SK-N-SH treated with all-trans-retinoic acid at 6 μM for 48 hours (cell line): ENCODE results near the gene OPN1SW.

Experiments used
- ATAC-seq: fragments of 200-7000 bp; cut with Tn5 transposase; 3 replicates; pipeline ENCODE4 v1.9.1; 2020; ENCODE audit warnings: mild to moderate bottlenecking, moderate library complexity
- ARNTL ChIP-seq: fragments of 450-650 bp; formaldehyde crosslinking; IDR thresholded peaks from 2 replicates; pipeline ENCODE4 v1.5.0; 2020; ENCODE audit warnings: low read depth, mild to moderate bottlenecking, moderate library complexity, borderline replicate concordance
- BACH2 ChIP-seq: fragments of 250-450 bp; sonication (Bioruptor Pico); IDR thresholded peaks from 2 replicates; pipeline ENCODE4 v1.9.0; 2021; ENCODE audit warnings: mild to moderate bottlenecking, borderline replicate concordance
- CSDC2 ChIP-seq: fragments of 250-450 bp; sonication (Bioruptor Pico); IDR thresholded peaks from 2 replicates; pipeline ENCODE4 v1.5.0; 2020; ENCODE audit warnings: mild to moderate bottlenecking, moderate library complexity
- CSRNP3 ChIP-seq: fragments of 250-450 bp; sonication (Bioruptor Pico); IDR thresholded peaks from 2 replicates; pipeline ENCODE4 v1.5.1; 2021; ENCODE audit warnings: mild to moderate bottlenecking, moderate library complexity
- ESRRG ChIP-seq: fragments of 250-450 bp; sonication (Bioruptor Pico); IDR thresholded peaks from 2 replicates; pipeline ENCODE4 v1.6.1; 2021; ENCODE audit warnings: mild to moderate bottlenecking
- GLIS3 ChIP-seq: fragments of 250-450 bp; sonication (Bioruptor Pico); IDR thresholded peaks from 2 replicates; pipeline ENCODE4 v1.5.0; 2020; ENCODE audit warnings: mild to moderate bottlenecking, moderate library complexity
- OSR1 ChIP-seq: fragments of 250-450 bp; sonication (Bioruptor Pico); IDR thresholded peaks from 2 replicates; pipeline ENCODE4 v1.8.0; 2022; ENCODE audit warnings: moderate library complexity, mild to moderate bottlenecking, inconsistent platforms
- POU6F1 ChIP-seq: fragments of 250-450 bp; sonication (Bioruptor Pico); IDR thresholded peaks from 2 replicates; pipeline ENCODE4 v1.8.0; 2021; ENCODE audit warnings: low read depth, mild to moderate bottlenecking, moderate library complexity, borderline replicate concordance
- PPARA ChIP-seq: fragments of 250-450 bp; sonication (Bioruptor Pico); IDR thresholded peaks from 2 replicates; pipeline ENCODE4 v1.5.0; 2020; ENCODE audit warnings: mild to moderate bottlenecking, borderline replicate concordance
- RARB ChIP-seq: fragments of 250-450 bp; sonication (Bioruptor Pico); IDR thresholded peaks from 2 replicates; pipeline ENCODE4 v1.8.0; 2021; ENCODE audit warnings: mild to moderate bottlenecking, moderate library complexity
- SNAI2 ChIP-seq: fragments of 250-450 bp; sonication (Bioruptor Pico); IDR thresholded peaks from 2 replicates; pipeline ENCODE4 v1.5.0; 2020; ENCODE audit warnings: mild to moderate bottlenecking, moderate library complexity
- TCF4 ChIP-seq: fragments of 250-450 bp; sonication (Bioruptor Pico); IDR thresholded peaks from 2 replicates; pipeline ENCODE4 v1.8.0; 2021; ENCODE audit warnings: mild to moderate bottlenecking, moderate library complexity, borderline replicate concordance
- TOX ChIP-seq: fragments of 250-450 bp; sonication (Bioruptor Pico); IDR thresholded peaks from 2 replicates; pipeline ENCODE4 v1.8.0; 2021; ENCODE audit warnings: mild to moderate bottlenecking, moderate library complexity, borderline replicate concordance
- ZC3H10 ChIP-seq: fragments of 250-450 bp; sonication (Bioruptor Pico); IDR thresholded peaks from 2 replicates; pipeline ENCODE4 v1.5.1; 2021; ENCODE audit warnings: mild to moderate bottlenecking, moderate library complexity
- ZFP3 ChIP-seq: fragments of 250-450 bp; sonication (Bioruptor Pico); IDR thresholded peaks from 2 replicates; pipeline ENCODE4 v1.5.0; 2020; ENCODE audit warnings: mild to moderate bottlenecking, moderate library complexity
- ZFP30 ChIP-seq: fragments of 450-650 bp; formaldehyde crosslinking; IDR thresholded peaks from 2 replicates; pipeline ENCODE4 v1.5.0; 2022; ENCODE audit warnings: mild to moderate bottlenecking, moderate library complexity
- ZNF565 ChIP-seq: fragments of 450-650 bp; formaldehyde crosslinking; conservative IDR thresholded peaks from 2 replicates; pipeline ENCODE4 v1.5.0; 2020; ENCODE audit warnings: low read depth, mild to moderate bottlenecking, moderate library complexity
- ZNF70 ChIP-seq: fragments of 450-650 bp; formaldehyde crosslinking; IDR thresholded peaks from 2 replicates; pipeline ENCODE4 v1.5.0; 2020; ENCODE audit warnings: mild to moderate bottlenecking, moderate library complexity
- ZNF8 ChIP-seq: fragments of 450-650 bp; formaldehyde crosslinking; IDR thresholded peaks from 2 replicates; pipeline ENCODE4 v1.5.0; 2020; ENCODE audit warnings: mild to moderate bottlenecking, moderate library complexity
- TF ChIP-seq, protein P1 (sequence below): fragments of 250-450 bp; sonication (Bioruptor Pico); IDR thresholded peaks from 2 replicates; pipeline ENCODE4 v1.8.0; 2020; ENCODE audit warnings: mild to moderate bottlenecking, moderate library complexity, borderline replicate concordance
- TF ChIP-seq, protein P2 (sequence below): fragments of 250-450 bp; sonication (Bioruptor Pico); IDR thresholded peaks from 2 replicates; pipeline ENCODE4 v1.5.1; 2020; ENCODE audit warnings: low read depth, mild to moderate bottlenecking, moderate library complexity

OPN1SW gene

DNA sequence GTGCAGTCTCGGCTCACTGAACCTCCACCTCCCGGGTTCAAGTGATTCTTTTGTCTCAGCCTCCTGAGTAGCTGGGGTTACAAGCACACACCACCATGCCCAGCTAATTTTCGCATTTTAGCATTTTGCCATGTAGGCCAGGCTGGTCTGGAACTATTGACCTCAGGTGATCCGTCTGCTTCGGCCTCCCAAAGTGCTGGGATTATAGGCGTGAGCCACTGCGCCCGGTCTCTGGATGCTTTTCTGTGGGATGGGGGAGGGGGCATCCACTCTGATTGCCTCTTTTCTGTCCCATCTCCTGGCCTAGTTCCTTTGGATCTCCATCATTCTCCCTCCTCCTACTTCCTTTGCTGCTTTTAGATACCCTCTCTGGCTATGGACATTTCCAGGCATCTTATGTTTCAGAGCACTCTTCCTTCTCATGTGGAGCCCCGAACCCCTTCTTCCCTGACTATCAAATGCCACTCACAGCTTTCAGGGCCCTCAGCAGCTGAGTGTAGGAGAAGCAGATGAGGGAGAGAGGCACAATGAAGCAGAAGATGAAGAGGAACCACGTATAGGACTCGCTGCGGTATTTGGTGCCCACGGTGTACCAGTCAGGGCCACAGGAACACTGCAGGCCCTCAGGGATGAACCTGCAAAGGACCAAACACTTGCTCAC, 1.4 kb downstream of the OPN1SW start:
- TF ChIP-seq ESRRG (CRISPR knock-in tag) = no peak
- no peak for TF ChIP-seq SNAI2 (CRISPR knock-in tag)
- TF ChIP-seq TOX (CRISPR knock-in tag) = no peak
- TF ChIP-seq, protein P1, sequence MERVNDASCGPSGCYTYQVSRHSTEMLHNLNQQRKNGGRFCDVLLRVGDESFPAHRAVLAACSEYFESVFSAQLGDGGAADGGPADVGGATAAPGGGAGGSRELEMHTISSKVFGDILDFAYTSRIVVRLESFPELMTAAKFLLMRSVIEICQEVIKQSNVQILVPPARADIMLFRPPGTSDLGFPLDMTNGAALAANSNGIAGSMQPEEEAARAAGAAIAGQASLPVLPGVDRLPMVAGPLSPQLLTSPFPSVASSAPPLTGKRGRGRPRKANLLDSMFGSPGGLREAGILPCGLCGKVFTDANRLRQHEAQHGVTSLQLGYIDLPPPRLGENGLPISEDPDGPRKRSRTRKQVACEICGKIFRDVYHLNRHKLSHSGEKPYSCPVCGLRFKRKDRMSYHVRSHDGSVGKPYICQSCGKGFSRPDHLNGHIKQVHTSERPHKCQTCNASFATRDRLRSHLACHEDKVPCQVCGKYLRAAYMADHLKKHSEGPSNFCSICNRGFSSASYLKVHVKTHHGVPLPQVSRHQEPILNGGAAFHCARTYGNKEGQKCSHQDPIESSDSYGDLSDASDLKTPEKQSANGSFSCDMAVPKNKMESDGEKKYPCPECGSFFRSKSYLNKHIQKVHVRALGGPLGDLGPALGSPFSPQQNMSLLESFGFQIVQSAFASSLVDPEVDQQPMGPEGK = no peak
- no peak for TF ChIP-seq CSDC2 (CRISPR knock-in tag)
- no peak for TF ChIP-seq TCF4 (CRISPR knock-in tag)
- TF ChIP-seq, protein P2, sequence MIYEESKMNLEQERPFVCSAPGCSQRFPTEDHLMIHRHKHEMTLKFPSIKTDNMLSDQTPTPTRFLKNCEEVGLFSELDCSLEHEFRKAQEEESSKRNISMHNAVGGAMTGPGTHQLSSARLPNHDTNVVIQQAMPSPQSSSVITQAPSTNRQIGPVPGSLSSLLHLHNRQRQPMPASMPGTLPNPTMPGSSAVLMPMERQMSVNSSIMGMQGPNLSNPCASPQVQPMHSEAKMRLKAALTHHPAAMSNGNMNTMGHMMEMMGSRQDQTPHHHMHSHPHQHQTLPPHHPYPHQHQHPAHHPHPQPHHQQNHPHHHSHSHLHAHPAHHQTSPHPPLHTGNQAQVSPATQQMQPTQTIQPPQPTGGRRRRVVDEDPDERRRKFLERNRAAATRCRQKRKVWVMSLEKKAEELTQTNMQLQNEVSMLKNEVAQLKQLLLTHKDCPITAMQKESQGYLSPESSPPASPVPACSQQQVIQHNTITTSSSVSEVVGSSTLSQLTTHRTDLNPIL = no peak
- TF ChIP-seq ZNF70 (CRISPR knock-in tag) = no peak
- TF ChIP-seq RARB = no peak
- TF ChIP-seq GLIS3 = no peak
- no peak for TF ChIP-seq CSRNP3 (CRISPR knock-in tag)
- no peak for TF ChIP-seq ZFP30 (CRISPR knock-in tag)
- TF ChIP-seq POU6F1 = no peak
- TF ChIP-seq ZNF565 = no peak
- TF ChIP-seq ARNTL = no peak
- no peak for TF ChIP-seq ZNF8 (CRISPR knock-in tag)
- TF ChIP-seq BACH2 (CRISPR knock-in tag) = no peak
- TF ChIP-seq OSR1 (CRISPR knock-in tag) = no peak
- no peak for TF ChIP-seq ZFP3 (CRISPR knock-in tag)
- ATAC-seq = peak; percentile 8; the same call in 2 of the 3 replicates

- TF ChIP-seq GLIS3 (no peak), ZNF70 (CRISPR knock-in tag) (no peak), TCF4 (CRISPR knock-in tag) (no peak), ZNF8 (CRISPR knock-in tag) (no peak), ZNF565 (no peak), PPARA (no peak), OSR1 (CRISPR knock-in tag) (no peak), ARNTL (no peak), RARB (no peak), ZFP3 (CRISPR knock-in tag) (no peak)
- TF ChIP-seq, protein P2 = no peak
- ATAC-seq = no peak
These were observed 2.0 kb downstream of the OPN1SW start for GRCh38 chr7:128773604-128774003.

DNA sequence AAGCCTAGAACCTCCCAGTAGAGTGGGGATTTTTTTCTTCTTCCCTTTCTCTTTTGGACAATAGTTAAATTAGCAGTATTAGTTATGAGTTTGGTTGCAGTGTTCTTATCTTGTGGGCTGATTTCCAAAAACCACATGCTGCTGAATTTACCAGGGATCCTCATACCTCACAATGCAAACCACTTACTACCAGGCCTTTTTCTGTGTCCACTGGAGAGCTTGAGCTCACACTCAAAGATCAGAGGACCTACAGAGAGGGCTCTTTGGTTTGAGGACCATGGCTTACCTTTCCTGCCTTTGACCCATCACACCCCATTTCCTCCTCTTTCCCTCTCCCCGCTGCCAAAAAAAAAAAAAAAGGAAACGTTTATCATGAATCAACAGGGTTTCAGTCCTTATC, 5.4 kb downstream of the OPN1SW start:
- no peak for ATAC-seq
- no peak for TF ChIP-seq ZFP30 (CRISPR knock-in tag)
- no peak for TF ChIP-seq ZNF565
- TF ChIP-seq, protein P2 = no peak
- no peak for TF ChIP-seq ESRRG (CRISPR knock-in tag)
- no peak for TF ChIP-seq OSR1 (CRISPR knock-in tag)
- TF ChIP-seq CSDC2 (CRISPR knock-in tag) = no peak
- no peak for TF ChIP-seq ZC3H10 (CRISPR knock-in tag)
- no peak for TF ChIP-seq BACH2 (CRISPR knock-in tag)
- TF ChIP-seq GLIS3 = no peak
- no peak for TF ChIP-seq PPARA
